Pancreas (tissue), 10 donors: Measurements from ENCODE around the gene GAS5. TPM values are rescaled to one million over a fixed set of nuclear protein-coding genes. Genes with fewer than 3 reads are reported as not detected.

Experiments used
- ATAC-seq, 4 donors: fragments of 200-7000 bp; cut with Tn5 transposase; one replicate each; pipeline versions ENCODE4 v1.8.0 to v1.9.1; 2020; ENCODE audit warnings: mild to moderate bottlenecking in 4 of 4, moderate library complexity in 4 of 4
- DNase-seq, 6 donors: peaks; one replicate each; pipeline ENCODE4 v3.0.0-alpha.2; 2020
- FAIRE-seq: peaks from 2 replicates; lab custom pipeline; 2012; peaks lifted over from hg19 to GRCh38; lab: Jason Lieb, UNC
- H3K27ac ChIP-seq, 4 donors: fragments of 200-600 bp; sonication (generic); 1 replicate in 3 of 4; 2 replicates in 1 of 4; pipeline versions ENCODE4 v1.5.0 to v1.8.0; 2020
- H3K27me3 ChIP-seq, 4 donors: fragments of 200-600 bp; one replicate each; pipeline ENCODE4 v1.8.0; 2021
- H3K36me3 ChIP-seq, 3 donors: fragments of 200-600 bp; sonication (generic) in 1 of 3; one replicate each; pipeline versions ENCODE4 v1.5.0 to v1.8.0; 2020 to 2021
- H3K4me1 ChIP-seq, 3 donors: fragments of 200-600 bp; one replicate each; pipeline ENCODE4 v1.8.0; 2021
- H3K4me3 ChIP-seq, 4 donors: fragments of 200-600 bp; sonication (generic) in 2 of 4; one replicate each; pipeline versions ENCODE4 v1.5.0 to v1.8.0; 2020 to 2021
- H3K9me3 ChIP-seq, 4 donors: fragments of 200-600 bp; one replicate each; pipeline ENCODE4 v1.8.0; 2021
- CTCF ChIP-seq, 4 donors: fragments of 200-600 bp; sonication (generic) in 3 of 4; IDR thresholded peaks; one replicate each; pipeline versions ENCODE4 v1.5.0 to v1.8.0; 2021; ENCODE audit warnings: antibody characterized with exemption in 4 of 4
- WGBS, 2 donors: extraction: QIAGEN DNeasy Blood & Tissue Kit; methylation state at CpG; one replicate each; pipeline ENCODE4 v1.1.7; 2013; 5-methylcytosine and 5-hydroxymethylcytosine counted together
- intact Hi-C, 3 donors: fragments of 100-400 bp; cut with DNase I; formaldehyde crosslinking; loops; one replicate each; pipeline versions ENCODE4 v1.11.1 to v1.14.2; 2022
- polyA plus RNA-seq, 2 donors: library from polyadenylated mRNA; stranded (reverse); fragments of 200-250 nt; gene quantifications; one replicate each; pipeline ENCODE4 v1.2.3, GENCODE V29; 2013
- total RNA-seq, 6 donors: library from RNA; stranded (reverse); fragmentation: NEBNext Ultra II Directional in 4 of 6; extraction: Animal tissue kit (Norgen Biotek cat#: 25700) in 4 of 6; gene quantifications; one replicate each; pipeline versions ENCODE4 v1.2.1 to v1.2.4, GENCODE V29; 2021 to 2023
- donor health status: healthy with polysubstance abuse.
- donor health status: DM: no; HTN: no; CAD: no; lungs with moderate emphysema.
- donor health status: DM: no; HTN: no; CAD: no.
- donor health status: control.
- donor health status: control.
- donor health status: Bipolar disorder and iron deficiency.
- donor health status: DM: yes; HTN: yes; CAD: no.
- donor health status: DM: no; HTN: no; CAD: no.
- donor health status: DM: no; HTN: no; CAD: no.
- donor health status: DM: yes; HTN: yes; CAD: no.

GAS5 gene
- total and polyA plus RNA-seq, 8 donors: 214 to 1,057 (median 502) TPM

GRCh38 chr1:173832748-173833147 lies 35.0 kb downstream of the GAS5 start:
- no peaks in the 10 kb centered on the region for H3K4me1 ChIP-seq
- no peak overlapping the region for H3K4me3 ChIP-seq
- no peaks in the 10 kb centered on the region for H3K27me3 ChIP-seq
- no peak for FAIRE-seq
- no peak for ATAC-seq
- no peak overlapping the region for H3K27ac ChIP-seq
- WGBS, 2 donors: 95 to 100% methylated on average over 1 of the region's 1 CpG
- H3K9me3 ChIP-seq: no peaks in the 10 kb centered on the region
- TF ChIP-seq CTCF (IDR thresholded peaks at IDR 0.05): no peak
- intact Hi-C loops: no loop called here
- H3K36me3 ChIP-seq: peaks cover 0 to 23% (median 0%) of the 10 kb centered on the region in 3 donors
- no peak for DNase-seq

GRCh38 chr1:173827611-173828010 lies 40.2 kb downstream of the GAS5 start:
- Histone ChIP-seq H3K4me1 (peaks cover 0 to 5% (median 0%) of the 10 kb centered on the region in 3 donors), H3K27me3 (no peaks in the 10 kb centered on the region), H3K4me3 (no peak overlapping the region), H3K36me3 (peaks cover 0 to 6% (median 0%) of the 10 kb centered on the region in 3 donors), H3K9me3 (no peaks in the 10 kb centered on the region), H3K27ac (no peak overlapping the region)
- WGBS, 2 donors: 92 to 97% methylated on average over 2 of the region's 2 CpGs
- FAIRE-seq (no peak), ATAC-seq (no peak), DNase-seq (no peak)
- intact Hi-C loops: no loop called here
- TF ChIP-seq CTCF (IDR thresholded peaks at IDR 0.05): no peak

- TF ChIP-seq CTCF (IDR thresholded peaks at IDR 0.05): no peak
- Histone ChIP-seq H3K27me3 (no peaks in the 10 kb centered on the region), H3K9me3 (no peaks in the 10 kb centered on the region), H3K4me1 (peaks cover 0 to 5% (median 0%) of the 10 kb centered on the region in 3 donors), H3K27ac (peak within 1 kb of the TSS; percentile 66 to 91 (median 84)), H3K36me3 (no peaks in the 10 kb centered on the region), H3K4me3 (peak within 1 kb of the TSS; percentile 33 to 78 (median 56))
- peak; percentile 95 to 97 (median 96) for DNase-seq
- peak; percentile 98 to 99 (median 98) for ATAC-seq
- intact Hi-C loops: no loop called here
- 0% methylated on average over 54 to 55 of the region's 55 CpGs for WGBS, 2 donors
- FAIRE-seq: peak; percentile 82
Measured at GRCh38 chr1:173824315-173825081, 43.3 kb downstream of the GAS5 start, which contains the start of the genes CENPL and DARS2. CENPL (minus strand) TSS chr1:173824883; CDS start chr1:173811299, 13,584 bp downstream. DARS2 (plus strand) TSS chr1:173824673; CDS start chr1:173825230, 557 bp downstream.

GRCh38 chr1:173823781-173824314 lies 43.9 kb downstream of the GAS5 start:
- ATAC-seq: peak; percentile 1 to 29 (median 9)
- intact Hi-C loops: no loop called here
- DNase-seq: no peak
- Histone ChIP-seq H3K36me3 (no peaks in the 10 kb centered on the region), H3K4me3 (peak overlapping the region; percentile 33 to 78 (median 56)), H3K27me3 (no peaks in the 10 kb centered on the region), H3K9me3 (no peaks in the 10 kb centered on the region), H3K4me1 (peaks cover 0 to 5% (median 0%) of the 10 kb centered on the region in 3 donors), H3K27ac (peak overlapping the region; percentile 66 to 91 (median 84))
- no peak for TF ChIP-seq CTCF (IDR thresholded peaks at IDR 0.05)
- no peak for FAIRE-seq
- WGBS, 2 donors: 1% methylated on average over 24 to 25 of the region's 25 CpGs
